Activated T-cell treated with anti-CD3 and anti-CD28 coated beads, Interleukin-2, amount 50 U/mL, for 1 hour (primary cell): ENCODE measurements around the gene PKP1.

Experiments used
- DNase-seq: peaks from one replicate; pipeline ENCODE4 v3.0.0-alpha.2; 2020

PKP1 gene

GRCh38 chr1:201310251-201310985 is 27.1 kb downstream of the PKP1 start:
- no peak for DNase-seq

DNA sequence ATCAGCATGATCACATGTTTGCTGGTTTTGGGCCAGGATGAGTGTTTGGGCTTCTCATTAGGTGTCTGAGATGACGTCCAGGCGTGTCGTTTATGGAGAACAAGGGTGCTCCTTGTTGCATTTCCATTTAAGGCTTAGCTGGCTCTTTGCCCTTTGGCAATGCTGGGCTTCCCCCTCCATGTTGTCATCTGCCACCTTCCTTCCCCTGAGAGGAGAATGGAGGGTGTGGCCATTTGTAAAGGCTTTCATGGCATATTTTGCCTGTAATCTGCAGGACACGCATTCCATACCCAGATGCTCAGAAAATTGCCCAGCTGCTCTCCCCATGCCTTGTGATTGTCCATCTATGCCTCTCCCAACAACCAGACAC is 27.7 kb downstream of the PKP1 start:
- DNase-seq = no peak

DNA sequence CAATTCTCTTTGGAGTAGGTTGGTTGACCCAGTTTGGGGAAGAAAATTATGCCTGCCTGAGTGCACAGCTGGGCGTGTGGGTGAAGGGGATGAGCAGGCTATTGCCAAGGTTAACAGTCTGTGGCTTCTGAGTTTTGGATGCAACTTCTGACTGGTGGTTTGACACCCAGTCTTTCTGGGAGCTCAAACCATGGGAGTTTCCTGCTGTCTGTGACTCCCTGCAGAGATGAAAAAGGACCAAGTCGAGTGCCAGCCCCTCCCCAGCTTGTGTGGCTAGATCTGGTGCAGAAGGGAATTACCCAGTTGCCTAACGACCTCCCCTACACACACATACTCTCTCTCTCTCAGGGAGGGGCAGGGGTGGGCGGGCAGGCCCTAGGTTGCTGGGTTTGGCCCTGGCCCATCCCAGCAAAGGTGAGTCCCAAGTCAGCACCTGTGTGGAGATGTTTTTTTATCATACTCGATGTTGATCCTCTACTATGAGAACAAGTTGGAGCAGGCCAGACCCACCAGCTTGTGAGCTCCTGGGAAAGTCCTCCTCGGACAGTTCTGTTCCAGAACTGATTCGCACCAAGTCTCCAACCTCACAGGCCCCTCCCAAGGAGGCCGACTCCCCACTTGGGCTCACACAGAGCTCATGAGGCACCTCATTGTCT is 28.2 kb downstream of the PKP1 start:
- DNase-seq = no peak

DNA sequence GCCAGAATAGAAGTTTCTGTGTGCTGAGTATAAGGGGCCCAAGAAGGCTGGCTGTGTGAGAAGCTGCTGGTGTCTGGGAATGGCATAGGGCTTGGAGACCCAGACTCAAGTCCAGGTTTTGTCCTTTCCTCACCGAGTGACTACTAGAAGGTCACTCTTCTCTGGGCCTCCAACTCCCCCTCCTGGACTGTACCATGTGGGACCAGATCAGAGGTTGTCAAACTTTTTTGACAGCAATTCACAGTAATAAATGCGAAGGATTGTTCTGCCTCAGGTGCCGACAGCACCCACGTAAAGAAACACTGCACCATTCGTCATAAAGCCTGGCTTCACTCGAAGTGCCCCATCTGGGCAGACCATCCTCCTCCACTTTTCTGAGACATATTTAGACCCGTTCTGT is 29.0 kb downstream of the PKP1 start:
- DNase-seq = no peak

DNA sequence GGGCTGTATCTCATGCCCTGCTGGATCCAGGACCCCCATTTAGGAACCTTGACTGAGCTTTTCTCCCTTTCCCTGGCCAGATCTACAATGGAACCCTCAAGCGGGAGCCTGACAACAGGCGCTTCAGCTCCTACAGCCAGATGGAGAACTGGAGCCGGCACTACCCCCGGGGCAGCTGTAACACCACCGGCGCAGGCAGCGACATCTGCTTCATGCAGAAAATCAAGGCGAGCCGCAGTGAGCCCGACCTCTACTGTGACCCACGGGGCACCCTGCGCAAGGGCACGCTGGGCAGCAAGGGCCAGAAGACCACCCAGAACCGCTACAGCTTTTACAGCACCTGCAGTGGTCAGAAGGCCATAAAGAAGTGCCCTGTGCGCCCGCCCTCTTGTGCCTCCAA is 29.8 kb downstream of the PKP1 start:
- DNase-seq = no peak

GRCh38 chr1:201316556-201316955 is 33.2 kb downstream of the PKP1 start:
- DNase-seq = no peak

DNA sequence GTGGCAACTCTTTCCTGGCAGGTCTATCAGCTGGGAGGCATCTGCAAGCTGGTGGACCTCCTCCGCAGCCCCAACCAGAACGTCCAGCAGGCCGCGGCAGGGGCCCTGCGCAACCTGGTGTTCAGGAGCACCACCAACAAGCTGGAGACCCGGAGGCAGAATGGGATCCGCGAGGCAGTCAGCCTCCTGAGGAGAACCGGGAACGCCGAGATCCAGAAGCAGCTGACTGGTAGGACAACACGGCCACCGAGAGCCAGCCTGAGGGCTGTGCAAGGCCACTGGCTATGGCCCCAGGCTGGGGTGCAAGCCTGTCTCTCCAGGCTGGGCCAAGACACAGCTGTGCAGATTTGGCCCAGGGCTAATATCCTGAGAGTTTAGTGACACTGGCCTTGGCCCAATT is 34.2 kb downstream of the PKP1 start:
- no peak for DNase-seq

- DNase-seq = no peak
Observed at GRCh38 chr1:201318504-201319340, 35.4 kb downstream of the PKP1 start.

- DNase-seq = no peak
Observed at GRCh38 chr1:201319631-201320030, 36.3 kb downstream of the PKP1 start.

DNA sequence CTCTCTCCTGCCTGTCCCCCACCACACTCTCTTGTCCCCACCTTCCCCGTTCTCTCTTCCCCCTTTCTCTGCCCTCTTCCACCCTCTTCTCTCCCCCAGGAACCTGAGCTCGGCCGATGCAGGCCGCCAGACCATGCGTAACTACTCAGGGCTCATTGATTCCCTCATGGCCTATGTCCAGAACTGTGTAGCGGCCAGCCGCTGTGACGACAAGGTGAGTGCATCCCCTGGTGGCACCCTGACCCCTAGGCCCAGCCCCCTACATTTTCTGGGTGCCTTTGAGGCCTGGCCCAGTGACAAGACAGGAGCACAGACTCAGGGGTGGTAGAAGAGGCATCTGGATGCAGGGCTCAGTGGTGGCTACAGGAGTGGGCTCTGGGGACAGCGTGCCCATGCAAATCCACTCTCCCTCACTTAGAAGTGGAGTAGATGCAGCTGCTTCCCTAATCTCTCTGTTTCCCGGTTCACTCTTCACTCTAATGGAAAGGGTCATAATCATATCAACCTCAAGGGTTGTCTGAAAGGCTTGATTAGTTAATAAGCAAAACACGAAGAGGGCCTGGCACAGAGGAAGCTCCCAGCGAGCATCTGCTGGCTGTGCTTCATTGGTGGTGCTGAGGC is 37.0 kb downstream of the PKP1 start:
- DNase-seq = no peak

GRCh38 chr1:201321826-201322390 is 38.6 kb downstream of the PKP1 start:
- no peak for DNase-seq

GRCh38 chr1:201322653-201323510 is 39.6 kb downstream of the PKP1 start:
- no peak for DNase-seq

DNA sequence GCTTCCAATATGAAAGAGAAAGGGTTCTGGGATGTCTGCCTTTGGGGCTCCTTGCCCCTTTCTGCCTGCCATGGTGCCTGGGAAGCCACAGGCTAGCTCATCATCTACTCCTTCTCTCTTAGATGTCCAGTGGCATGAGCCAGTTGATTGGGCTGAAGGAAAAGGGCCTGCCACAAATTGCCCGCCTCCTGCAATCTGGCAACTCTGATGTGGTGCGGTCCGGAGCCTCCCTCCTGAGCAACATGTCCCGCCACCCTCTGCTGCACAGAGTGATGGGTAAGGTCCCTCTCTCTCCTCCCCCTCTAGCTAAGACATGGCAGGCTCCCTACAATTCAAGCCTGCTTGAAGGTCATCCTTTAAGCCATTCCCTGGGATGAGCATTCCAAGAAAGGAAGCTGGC is 41.0 kb downstream of the PKP1 start:
- no peak for DNase-seq

- DNase-seq = no peak
Observed at GRCh38 chr1:201324821-201325677, 41.7 kb downstream of the PKP1 start.

- no peak for DNase-seq
Observed at GRCh38 chr1:201325678-201326060, 42.4 kb downstream of the PKP1 start.

GRCh38 chr1:201326710-201327109 is 43.4 kb downstream of the PKP1 start:
- DNase-seq = no peak

- DNase-seq = no peak
Observed at GRCh38 chr1:201327687-201328240, 44.5 kb downstream of the PKP1 start.

DNA sequence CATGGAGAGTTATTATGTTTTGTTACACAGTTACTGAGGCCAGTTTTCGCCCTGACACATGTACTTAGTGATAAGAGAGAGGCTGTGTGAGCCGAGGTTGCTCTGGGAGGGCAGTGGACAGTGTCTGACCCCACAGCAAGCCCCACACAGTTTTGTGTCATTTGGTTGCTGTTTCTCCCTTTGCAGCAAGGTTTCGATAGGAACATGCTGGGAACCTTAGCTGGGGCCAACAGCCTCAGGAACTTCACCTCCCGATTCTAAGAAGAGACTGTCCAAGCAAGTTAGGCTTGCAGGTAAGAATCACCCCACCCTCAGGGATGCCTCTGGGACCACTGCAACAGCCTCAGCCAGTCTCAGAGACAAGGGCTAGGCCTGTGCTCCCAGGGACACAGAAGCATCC is 45.3 kb downstream of the PKP1 start:
- DNase-seq = no peak

- DNase-seq = no peak
Observed at GRCh38 chr1:201329286-201329685, 46.0 kb downstream of the PKP1 start.

DNA sequence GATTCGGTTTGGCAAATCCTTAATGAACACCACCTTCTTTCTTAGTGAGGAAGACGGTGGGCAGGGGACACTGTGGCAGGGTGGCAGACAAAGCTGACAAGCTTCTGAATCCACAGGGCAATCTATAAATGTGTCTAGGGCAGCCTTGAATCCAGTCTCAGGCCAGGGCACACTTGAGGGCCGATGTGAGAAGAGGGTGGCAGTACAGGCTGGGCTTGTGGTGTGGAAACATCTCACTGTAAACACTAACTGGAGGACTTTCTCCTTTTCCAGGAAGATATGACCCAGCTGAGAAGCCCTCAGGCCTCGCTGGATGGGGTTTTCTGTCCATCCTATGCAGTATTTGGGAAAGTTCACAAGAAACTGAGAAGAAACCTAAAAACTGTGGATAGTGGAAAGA is 46.5 kb downstream of the PKP1 start:
- no peak for DNase-seq

DNA sequence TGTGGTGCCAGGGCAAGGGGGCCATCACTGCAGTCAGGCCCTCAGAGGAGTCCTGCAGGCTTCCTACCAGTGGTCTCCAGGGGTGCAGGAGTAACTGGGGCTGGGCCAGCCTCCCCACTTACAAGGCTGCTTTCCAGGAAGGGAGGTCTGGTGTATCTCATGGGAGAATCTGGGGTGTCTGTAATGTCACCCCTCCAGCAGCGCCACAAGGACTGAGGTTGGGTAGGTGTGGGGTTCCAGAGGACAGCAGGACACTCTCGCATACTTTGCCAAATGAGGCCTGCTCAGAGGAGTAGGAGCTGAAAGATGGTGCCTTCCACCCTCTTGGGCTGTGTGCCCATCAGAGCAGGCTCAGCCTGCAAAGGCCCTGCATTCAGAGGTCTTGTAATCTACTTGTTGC is 47.2 kb downstream of the PKP1 start:
- no peak for DNase-seq
